WERI-Rb-1 (cell line): ENCODE data around the gene DRAXIN.

Experiments used
- DNase-seq: peaks from one replicate; pipeline ENCODE4 v3.0.0-alpha.2; 2020
- H3K27ac ChIP-seq: fragments of 250-450 bp; sonication (Bioruptor Pico); 2 replicates; pipeline ENCODE4 v1.5.1; 2020; ENCODE audit warnings: mild to moderate bottlenecking, moderate library complexity
- H3K27me3 ChIP-seq: fragments of 250-450 bp; sonication (Bioruptor Pico); 2 replicates; pipeline ENCODE4 v1.5.1; 2021; ENCODE audit warnings: mild to moderate bottlenecking, low read depth, moderate library complexity; ENCODE audit not compliant: insufficient read depth, severe bottlenecking
- H3K36me3 ChIP-seq: fragments of 250-450 bp; sonication (Bioruptor Pico); 2 replicates; pipeline ENCODE4 v1.5.1; 2020; ENCODE audit warnings: mild to moderate bottlenecking, moderate library complexity
- H3K4me3 ChIP-seq: 2 replicates; pipeline ENCODE4 v1.5.1; 2011; ENCODE audit warnings: low read depth, mild to moderate bottlenecking, control low read depth, low read length
- H3K9me3 ChIP-seq: fragments of 250-450 bp; sonication (Bioruptor Pico); 2 replicates; pipeline ENCODE4 v1.5.1; 2021; ENCODE audit warnings: mild to moderate bottlenecking, moderate library complexity; ENCODE audit not compliant: severe bottlenecking
- CTCF ChIP-seq: IDR thresholded peaks from 2 replicates; pipeline ENCODE4 v1.5.1; 2011; ENCODE audit warnings: low read depth, mild to moderate bottlenecking, control low read depth, inconsistent platforms, low read length

DRAXIN gene

GRCh38 chr1:11684070-11684469, 7.4 kb upstream of the DRAXIN start:
- Histone ChIP-seq H3K36me3 (peaks cover 3% of the 10 kb centered on the region), H3K4me3 (no peak overlapping the region), H3K27me3 (no peaks in the 10 kb centered on the region), H3K27ac (no peak overlapping the region), H3K9me3 (no peaks in the 10 kb centered on the region)
- no peak for TF ChIP-seq CTCF
- DNase-seq = no peak

- DNase-seq = no peak
- no peaks in the 10 kb centered on the region for H3K27me3 ChIP-seq
- H3K9me3 ChIP-seq = no peaks in the 10 kb centered on the region
- no peaks in the 10 kb centered on the region; the same call in 1 of the 2 replicates for H3K36me3 ChIP-seq
- no peak overlapping the region for H3K4me3 ChIP-seq
- no peak for TF ChIP-seq CTCF
- no peak overlapping the region for H3K27ac ChIP-seq
These were observed 6.2 kb upstream of the DRAXIN start for GRCh38 chr1:11685210-11685752.

- Histone ChIP-seq H3K4me3 (no peak overlapping the region), H3K9me3 (no peaks in the 10 kb centered on the region), H3K27ac (no peak overlapping the region), H3K36me3 (no peaks in the 10 kb centered on the region), H3K27me3 (no peaks in the 10 kb centered on the region)
- TF ChIP-seq CTCF = no peak
- DNase-seq = no peak
These were observed 3.0 kb upstream of the DRAXIN start for GRCh38 chr1:11688506-11688905.

- peak overlapping the region; percentile 73 for H3K4me3 ChIP-seq
- no peaks in the 10 kb centered on the region for H3K9me3 ChIP-seq
- H3K27ac ChIP-seq = peak overlapping the region; percentile 90
- peak; percentile 39; the same call in 1 of the 2 replicates for TF ChIP-seq CTCF
- H3K27me3 ChIP-seq = no peaks in the 10 kb centered on the region
- peak; percentile 71 for DNase-seq
- H3K36me3 ChIP-seq = no peaks in the 10 kb centered on the region
These were observed 861 bp upstream of the DRAXIN start for GRCh38 chr1:11690397-11691301.

GRCh38 chr1:11691928-11692711, 610 bp downstream of the DRAXIN start:
- Histone ChIP-seq H3K36me3 (no peaks in the 10 kb centered on the region), H3K27ac (no peak overlapping the region; the same call in 1 of the 2 replicates)

More at GRCh38 chr1:11691928-11692711, 610 bp downstream of the DRAXIN start:
- Histone ChIP-seq H3K27me3 (no peaks in the 10 kb centered on the region), H3K4me3 (peak overlapping the region; percentile 25), H3K9me3 (no peaks in the 10 kb centered on the region)
- TF ChIP-seq CTCF = no peak
- DNase-seq = no peak
